Stimulated activated CD8-positive, alpha-beta memory T cell treated with anti-CD3 and anti-CD28 coated beads, Interleukin-4, amount 100 ng/mL, for 4 hours (primary cell): ENCODE results near the gene CHD5.
"Not testable (repeated sequence)": the region's sequence is repeated elsewhere in the genome, so short reads cannot be mapped to it uniquely, and the experiment has no call there.

Source experiments
- DNase-seq, 2 donors: peaks; one replicate each; pipeline ENCODE4 v3.0.0-alpha.2; 2020; ENCODE audit warnings: low read depth in 2 of 2, low spot score in 1 of 2

The CHD5 gene

GRCh38 chr1:6069573-6069972 is 110.5 kb downstream of the CHD5 start:
- no peak for DNase-seq

GRCh38 chr1:6068932-6069331 is 111.2 kb downstream of the CHD5 start:
- no peak for DNase-seq

- no peak for DNase-seq
These were observed 112.0 kb downstream of the CHD5 start for GRCh38 chr1:6068073-6068472.

- DNase-seq = no peak
These were observed 113.4 kb downstream of the CHD5 start for GRCh38 chr1:6066680-6067079.

GRCh38 chr1:6065093-6065858 is 114.8 kb downstream of the CHD5 start:
- DNase-seq = no peak

- not testable (repeated sequence) for DNase-seq
These were observed 116.5 kb downstream of the CHD5 start for GRCh38 chr1:6063532-6064053.

GRCh38 chr1:6062670-6063069 is 117.5 kb downstream of the CHD5 start:
- DNase-seq = no peak

- DNase-seq = no peak
These were observed 120.3 kb downstream of the CHD5 start for GRCh38 chr1:6059866-6060265.

GRCh38 chr1:6057170-6057845 is 122.8 kb downstream of the CHD5 start:
- DNase-seq = no peak

- no peak for DNase-seq
These were observed 123.6 kb downstream of the CHD5 start for GRCh38 chr1:6056572-6056948.

- no peak for DNase-seq
These were observed 125.5 kb downstream of the CHD5 start for GRCh38 chr1:6054596-6054995.

- DNase-seq = no peak
These were observed 126.9 kb downstream of the CHD5 start for GRCh38 chr1:6053206-6053546.

GRCh38 chr1:6052543-6053205 is 127.4 kb downstream of the CHD5 start:
- DNase-seq = no peak
